ENCODE results near the gene C4BPA.

DNA sequence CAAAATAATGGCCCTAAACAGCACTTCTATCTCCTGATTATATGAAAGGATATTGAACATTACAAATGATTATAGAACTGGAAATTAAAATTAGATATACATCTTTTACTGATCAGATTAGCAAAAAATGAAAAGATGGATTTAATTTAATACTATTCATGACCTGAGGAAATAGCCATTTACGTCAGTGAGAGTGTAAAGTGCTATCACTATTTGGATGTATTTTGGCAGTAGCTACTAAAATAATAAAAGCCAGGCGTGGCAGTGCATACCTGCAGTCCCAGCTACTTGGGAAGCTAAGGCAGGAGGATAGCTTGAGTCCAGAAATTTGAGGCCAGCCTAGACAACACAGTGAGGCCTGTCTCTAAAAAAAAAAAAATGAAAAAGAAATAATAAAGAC, 10.1 kb upstream of the C4BPA start:
- TF ChIP-seq, protein P1, sequence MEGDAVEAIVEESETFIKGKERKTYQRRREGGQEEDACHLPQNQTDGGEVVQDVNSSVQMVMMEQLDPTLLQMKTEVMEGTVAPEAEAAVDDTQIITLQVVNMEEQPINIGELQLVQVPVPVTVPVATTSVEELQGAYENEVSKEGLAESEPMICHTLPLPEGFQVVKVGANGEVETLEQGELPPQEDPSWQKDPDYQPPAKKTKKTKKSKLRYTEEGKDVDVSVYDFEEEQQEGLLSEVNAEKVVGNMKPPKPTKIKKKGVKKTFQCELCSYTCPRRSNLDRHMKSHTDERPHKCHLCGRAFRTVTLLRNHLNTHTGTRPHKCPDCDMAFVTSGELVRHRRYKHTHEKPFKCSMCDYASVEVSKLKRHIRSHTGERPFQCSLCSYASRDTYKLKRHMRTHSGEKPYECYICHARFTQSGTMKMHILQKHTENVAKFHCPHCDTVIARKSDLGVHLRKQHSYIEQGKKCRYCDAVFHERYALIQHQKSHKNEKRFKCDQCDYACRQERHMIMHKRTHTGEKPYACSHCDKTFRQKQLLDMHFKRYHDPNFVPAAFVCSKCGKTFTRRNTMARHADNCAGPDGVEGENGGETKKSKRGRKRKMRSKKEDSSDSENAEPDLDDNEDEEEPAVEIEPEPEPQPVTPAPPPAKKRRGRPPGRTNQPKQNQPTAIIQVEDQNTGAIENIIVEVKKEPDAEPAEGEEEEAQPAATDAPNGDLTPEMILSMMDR (IDR thresholded peaks at IDR 0.05): no peak
- TF ChIP-seq ZFX (IDR thresholded peaks at IDR 0.05; ENCODE audit: borderline replicate concordance): no peak

All from 22Rv1 (cell line).